GM19468 (cell line): ENCODE measurements around the gene KCNJ12.
A peak's percentile ranks its signal among the peaks of the same experiment; 100 is the strongest.
"Not testable (repeated sequence)": the region's sequence is repeated elsewhere in the genome, so short reads cannot be mapped to it uniquely, and the experiment has no call there.

Experiments
- ATAC-seq: cut with Tn5 transposase; IDR thresholded peaks from one replicate; pipeline ENCODE4 v1.9.1; 2021; ENCODE audit warnings: mild to moderate bottlenecking, moderate library complexity, moderate number of reproducible peaks; ENCODE audit not compliant: unreplicated experiment; ENCODE audit errors: extremely low read depth

KCNJ12 gene

GRCh38 chr17:21376081-21376758 is at the start of gene KCNJ12:
KCNJ12 (plus strand) TSS chr17:21376357; CDS start chr17:21415343, 38,986 bp downstream.
- ATAC-seq: no peak

GRCh38 chr17:21327921-21328320 is 48.2 kb upstream of the KCNJ12 start:
- peak; percentile 35 for ATAC-seq

- ATAC-seq: not testable (repeated sequence)
Observed at GRCh38 chr17:21328778-21329177, 47.4 kb upstream of the KCNJ12 start.

GRCh38 chr17:21330436-21331160 is 45.6 kb upstream of the KCNJ12 start:
- no peak for ATAC-seq

- ATAC-seq: not testable (repeated sequence)
Observed at GRCh38 chr17:21336541-21337294, 39.4 kb upstream of the KCNJ12 start.

GRCh38 chr17:21337981-21338625 is 38.1 kb upstream of the KCNJ12 start:
- ATAC-seq: not testable (repeated sequence)

- ATAC-seq: no peak
Observed at GRCh38 chr17:21339011-21339410, 37.1 kb upstream of the KCNJ12 start.

GRCh38 chr17:21339571-21339970 is 36.6 kb upstream of the KCNJ12 start:
- ATAC-seq: not testable (repeated sequence)

GRCh38 chr17:21340407-21340806 is 35.8 kb upstream of the KCNJ12 start:
- not testable (repeated sequence) for ATAC-seq

GRCh38 chr17:21341279-21341678 is 34.9 kb upstream of the KCNJ12 start:
- not testable (repeated sequence) for ATAC-seq

GRCh38 chr17:21341925-21342540 is 34.1 kb upstream of the KCNJ12 start:
- not testable (repeated sequence) for ATAC-seq

GRCh38 chr17:21343061-21343949 is 32.9 kb upstream of the KCNJ12 start:
- not testable (repeated sequence) for ATAC-seq

GRCh38 chr17:21344801-21345200 is 31.4 kb upstream of the KCNJ12 start:
- ATAC-seq: not testable (repeated sequence)

- ATAC-seq: no peak
Observed at GRCh38 chr17:21345236-21345635, 30.9 kb upstream of the KCNJ12 start.

GRCh38 chr17:21346107-21346506 is 30.1 kb upstream of the KCNJ12 start:
- not testable (repeated sequence) for ATAC-seq

GRCh38 chr17:21346651-21347250 is 29.4 kb upstream of the KCNJ12 start:
- ATAC-seq: not testable (repeated sequence)

GRCh38 chr17:21347660-21348059 is 28.5 kb upstream of the KCNJ12 start:
- not testable (repeated sequence) for ATAC-seq
